HepG2 (cell line): ENCODE measurements around the gene SLC43A1. TPM values are rescaled to one million over a fixed set of nuclear protein-coding genes. Genes with fewer than 3 reads are reported as not detected.
A peak's percentile ranks its signal among the peaks of the same experiment; 100 is the strongest.

Experiments used
- AHDC1 ChIP-seq: sonication (generic); formaldehyde crosslinking; IDR thresholded peaks from 2 replicates; pipeline ENCODE4 v1.5.1; 2020; ENCODE audit warnings: mild to moderate bottlenecking, missing genetic modification reagents, borderline replicate concordance
- ARID3A ChIP-seq: IDR thresholded peaks from 2 replicates; pipeline ENCODE4 v1.6.1; 2012; ENCODE audit warnings: low read depth, low read length, improper control_type of control experiment
- CEBPG ChIP-seq: IDR thresholded peaks from 2 replicates; pipeline ENCODE4 v1.6.1; 2016
- ELF4 ChIP-seq: sonication (generic); formaldehyde crosslinking; IDR thresholded peaks from 2 replicates; pipeline ENCODE4 v1.5.0; 2020; ENCODE audit warnings: missing genetic modification reagents, mild to moderate bottlenecking, moderate library complexity, borderline replicate concordance
- HMG20A ChIP-seq: IDR thresholded peaks from 2 replicates; pipeline ENCODE4 v1.6.1; 2016; ENCODE audit warnings: borderline replicate concordance
- ISL2 ChIP-seq: sonication (generic); formaldehyde crosslinking; IDR thresholded peaks from 2 replicates; pipeline ENCODE4 v1.5.0; 2020; ENCODE audit warnings: missing genetic modification reagents
- KLF11 ChIP-seq: IDR thresholded peaks from 2 replicates; pipeline ENCODE4 v1.6.1; 2016; ENCODE audit warnings: missing compliant biosample characterization
- MZF1 ChIP-seq: sonication (generic); formaldehyde crosslinking; IDR thresholded peaks from 2 replicates; pipeline ENCODE4 v1.8.1; 2023; ENCODE audit warnings: mild to moderate bottlenecking, missing genetic modification reagents, borderline replicate concordance
- NFYB ChIP-seq: sonication (generic); formaldehyde crosslinking; IDR thresholded peaks from 2 replicates; pipeline ENCODE4 v1.4.0; 2020; ENCODE audit warnings: missing genetic modification reagents
- NR2F1 ChIP-seq, 2 experiments: fragments of 450-650 bp in 1 of 2; formaldehyde crosslinking in 1 of 2; IDR thresholded peaks; 2 replicates each; pipeline versions ENCODE4 v1.5.0 to v1.6.1; 2016 to 2020; ENCODE audit warnings: mild to moderate bottlenecking in 1 of 2, missing compliant biosample characterization in 1 of 2, missing genetic modification reagents in 1 of 2, moderate library complexity in 1 of 2
- PHF8 ChIP-seq: sonication (generic); formaldehyde crosslinking; IDR thresholded peaks from 2 replicates; pipeline ENCODE4 v1.5.0; 2020; ENCODE audit warnings: missing genetic modification reagents
- PITX1 ChIP-seq: sonication (generic); formaldehyde crosslinking; IDR thresholded peaks from 2 replicates; pipeline ENCODE4 v1.5.1; 2020; ENCODE audit warnings: mild to moderate bottlenecking, missing genetic modification reagents
- POLR2AphosphoS2 ChIP-seq: IDR thresholded peaks from 2 replicates; pipeline ENCODE4 v1.6.1; 2011; ENCODE audit warnings: low read depth, low read length, improper control_type of control experiment
- REL ChIP-seq: sonication (generic); formaldehyde crosslinking; conservative IDR thresholded peaks from 2 replicates; pipeline ENCODE4 v1.8.0; 2022; ENCODE audit warnings: mild to moderate bottlenecking, missing genetic modification reagents, moderate library complexity
- SIX4 ChIP-seq: sonication (generic); formaldehyde crosslinking; IDR thresholded peaks from 2 replicates; pipeline ENCODE4 v1.4.0; 2020; ENCODE audit warnings: missing genetic modification reagents
- ZNF430 ChIP-seq: sonication (generic); formaldehyde crosslinking; IDR thresholded peaks from 2 replicates; pipeline ENCODE4 v1.9.0; 2021; ENCODE audit warnings: mild to moderate bottlenecking, missing genetic modification reagents
- polyA plus RNA-seq, 8 experiments: library from polyadenylated mRNA; depleted of rRNA in 3 of 8; stranded (reverse) in 7 of 8; unstranded in 1 of 8; fragments of >200 nt; fragmentation: Illumina TruSeq in 4 of 8; extraction: Trizol in 4 of 8; gene quantifications; 2 replicates each; pipeline versions ENCODE4 v1.2.1 to v1.2.3, GENCODE V29; 2011 to 2016; ENCODE audit warnings: low read depth in 4 of 8, missing spikeins in 1 of 8, mixed read lengths in 1 of 8; ENCODE audit not compliant: insufficient read depth in 1 of 8
- total RNA-seq, 5 experiments: library from RNA; depleted of rRNA; stranded (reverse); fragments of >200 nt; fragmentation: Illumina TruSeq; extraction: Trizol; gene quantifications; 2 replicates each; pipeline ENCODE4 v1.2.3, GENCODE V29; 2016; ENCODE audit warnings: low read depth in 1 of 5
- TF ChIP-seq, protein P1 (sequence below): sonication (generic); formaldehyde crosslinking; IDR thresholded peaks from 2 replicates; pipeline ENCODE4 v1.5.1; 2020; ENCODE audit warnings: missing genetic modification reagents, mild to moderate bottlenecking, borderline replicate concordance
- TF ChIP-seq, protein P2 (sequence below): sonication (generic); formaldehyde crosslinking; IDR thresholded peaks from 2 replicates; pipeline ENCODE4 v1.4.0; 2020; ENCODE audit warnings: low read depth, missing genetic modification reagents

Gene SLC43A1
- total and polyA plus RNA-seq, 2 of the 13 experiments (the other 11 are each of a cell fraction or from before 2014, with no cell fraction given): 72.3 to 87.6 TPM

GRCh38 chr11:57453543-57454177, 61.8 kb downstream of the SLC43A1 start (continued):
- TF ChIP-seq, protein P1, sequence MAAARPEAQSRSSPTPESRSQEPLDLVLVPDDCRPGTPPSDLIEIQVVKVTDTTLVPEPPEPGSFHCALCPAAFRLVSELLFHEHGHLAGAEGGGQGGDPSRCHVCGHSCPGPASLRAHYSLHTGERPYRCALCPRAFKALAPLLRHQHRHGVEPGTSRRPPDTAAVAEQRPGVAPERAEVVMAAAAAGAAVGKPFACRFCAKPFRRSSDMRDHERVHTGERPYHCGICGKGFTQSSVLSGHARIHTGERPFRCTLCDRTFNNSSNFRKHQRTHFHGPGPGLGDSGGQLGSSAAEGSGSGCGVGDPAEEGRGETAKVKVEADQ: no peak
- peak; percentile 74; the same call in 1 of the 2 replicates for TF ChIP-seq HMG20A (CRISPR knock-in tag)
- TF ChIP-seq POLR2AphosphoS2: no peak
- peak; percentile 72 for TF ChIP-seq CEBPG
- 0 out of 2 replicates have a peak, but pooled peaks have one; percentile 45 for TF ChIP-seq KLF11
- peak; percentile 60; the same call in 1 of the 2 replicates for TF ChIP-seq ARID3A
- peak; percentile 88; the same call in 1 of the 2 replicates for TF ChIP-seq AHDC1
- peak; percentile 22; the same call in 1 of the 2 replicates for TF ChIP-seq PHF8
- TF ChIP-seq ELF4: 0 out of 2 replicates have a peak, but pooled peaks have one; percentile 35
- peak; percentile 73 for TF ChIP-seq NFYB (CRISPR knock-in tag)
- peak; percentile 86 for TF ChIP-seq PITX1 (CRISPR knock-in tag)
- TF ChIP-seq REL (CRISPR knock-in tag): no peak
- TF ChIP-seq, protein P2, sequence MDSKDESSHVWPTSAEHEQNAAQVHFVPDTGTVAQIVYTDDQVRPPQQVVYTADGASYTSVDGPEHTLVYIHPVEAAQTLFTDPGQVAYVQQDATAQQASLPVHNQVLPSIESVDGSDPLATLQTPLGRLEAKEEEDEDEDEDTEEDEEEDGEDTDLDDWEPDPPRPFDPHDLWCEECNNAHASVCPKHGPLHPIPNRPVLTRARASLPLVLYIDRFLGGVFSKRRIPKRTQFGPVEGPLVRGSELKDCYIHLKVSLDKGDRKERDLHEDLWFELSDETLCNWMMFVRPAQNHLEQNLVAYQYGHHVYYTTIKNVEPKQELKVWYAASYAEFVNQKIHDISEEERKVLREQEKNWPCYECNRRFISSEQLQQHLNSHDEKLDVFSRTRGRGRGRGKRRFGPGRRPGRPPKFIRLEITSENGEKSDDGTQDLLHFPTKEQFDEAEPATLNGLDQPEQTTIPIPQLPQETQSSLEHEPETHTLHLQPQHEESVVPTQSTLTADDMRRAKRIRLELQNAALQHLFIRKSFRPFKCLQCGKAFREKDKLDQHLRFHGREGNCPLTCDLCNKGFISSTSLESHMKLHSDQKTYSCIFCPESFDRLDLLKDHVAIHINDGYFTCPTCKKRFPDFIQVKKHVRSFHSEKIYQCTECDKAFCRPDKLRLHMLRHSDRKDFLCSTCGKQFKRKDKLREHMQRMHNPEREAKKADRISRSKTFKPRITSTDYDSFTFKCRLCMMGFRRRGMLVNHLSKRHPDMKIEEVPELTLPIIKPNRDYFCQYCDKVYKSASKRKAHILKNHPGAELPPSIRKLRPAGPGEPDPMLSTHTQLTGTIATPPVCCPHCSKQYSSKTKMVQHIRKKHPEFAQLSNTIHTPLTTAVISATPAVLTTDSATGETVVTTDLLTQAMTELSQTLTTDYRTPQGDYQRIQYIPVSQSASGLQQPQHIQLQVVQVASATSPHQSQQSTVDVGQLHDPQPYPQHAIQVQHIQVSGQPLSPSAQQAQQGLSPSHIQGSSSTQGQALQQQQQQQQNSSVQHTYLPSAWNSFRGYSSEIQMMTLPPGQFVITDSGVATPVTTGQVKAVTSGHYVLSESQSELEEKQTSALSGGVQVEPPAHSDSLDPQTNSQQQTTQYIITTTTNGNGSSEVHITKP: peak; percentile 42; the same call in 1 of the 2 replicates
- TF ChIP-seq SIX4 (CRISPR knock-in tag): peak; percentile 31; the same call in 1 of the 2 replicates
- TF ChIP-seq ISL2 (CRISPR knock-in tag): 0 out of 2 replicates have a peak, but pooled peaks have one; percentile 57
- TF ChIP-seq ZNF430 (CRISPR knock-in tag): peak; percentile 84
- no peak for TF ChIP-seq MZF1 (CRISPR knock-in tag)
- peak; percentile 40 to 79; a peak in 3 of 4 replicates for TF ChIP-seq NR2F1 (CRISPR knock-in tag; IDR thresholded peaks at IDR 0.05)
